HG03060 (cell line): ENCODE measurements around the gene SUMO4.
"Not testable (repeated sequence)": the region's sequence is repeated elsewhere in the genome, so short reads cannot be mapped to it uniquely, and the experiment has no call there.

Source experiments
- ATAC-seq: cut with Tn5 transposase; IDR thresholded peaks from one replicate; pipeline ENCODE4 v1.9.1; 2021; ENCODE audit warnings: low read depth, moderate number of reproducible peaks; ENCODE audit not compliant: unreplicated experiment

The SUMO4 gene

GRCh38 chr6:149429427-149430360 lies 29.6 kb downstream of the SUMO4 start:
- no peak for ATAC-seq

DNA sequence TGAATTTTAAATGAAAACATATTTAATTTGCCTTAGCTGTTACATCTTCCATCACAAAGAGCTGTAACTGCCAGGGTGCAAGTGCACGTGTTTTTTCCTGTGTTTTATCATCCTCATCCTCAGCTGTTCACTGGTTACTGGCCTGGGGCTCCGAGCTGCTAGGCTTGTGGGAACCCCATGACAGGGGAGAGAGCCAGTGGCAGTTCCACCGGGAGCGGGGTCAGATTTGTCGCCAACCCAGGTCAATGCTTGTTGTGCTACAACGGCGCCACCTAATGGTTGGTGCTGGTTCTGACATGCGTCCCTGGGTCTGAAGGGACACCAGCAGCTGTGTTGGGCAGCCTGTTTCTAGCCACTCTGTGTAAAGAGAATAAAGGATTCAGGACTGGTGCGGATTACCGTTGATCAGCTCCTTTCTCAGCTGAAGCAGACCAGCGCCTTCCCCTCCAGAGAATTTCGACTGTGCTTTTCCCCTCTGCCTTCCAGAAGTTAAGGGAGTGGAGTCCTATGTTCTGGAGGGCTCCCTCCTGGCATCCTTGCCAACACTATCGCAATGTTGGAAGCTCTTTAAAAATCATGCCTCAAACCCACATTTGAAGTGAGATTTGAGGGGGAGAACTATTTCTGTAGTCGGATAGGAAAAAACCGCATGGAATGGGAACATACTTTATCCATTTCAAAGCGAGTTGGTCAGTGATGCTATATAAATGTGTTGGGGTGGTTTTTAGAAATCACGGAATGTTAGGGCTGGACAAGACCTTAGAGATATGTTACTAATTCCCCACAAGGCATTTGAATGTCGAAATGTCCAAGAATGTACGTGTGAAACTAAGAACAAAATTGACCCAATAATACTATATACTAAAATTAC lies 32.1 kb downstream of the SUMO4 start:
- ATAC-seq = peak; percentile 57

- no peak for ATAC-seq
Measured at GRCh38 chr6:149433405-149433804, 33.3 kb downstream of the SUMO4 start.

- ATAC-seq = no peak
Measured at GRCh38 chr6:149433881-149434280, 33.8 kb downstream of the SUMO4 start.

- no peak for ATAC-seq
Measured at GRCh38 chr6:149435919-149436586, 36.0 kb downstream of the SUMO4 start.

GRCh38 chr6:149436647-149437046 lies 36.6 kb downstream of the SUMO4 start:
- ATAC-seq = no peak

GRCh38 chr6:149437212-149437611 lies 37.1 kb downstream of the SUMO4 start:
- ATAC-seq = no peak

GRCh38 chr6:149438855-149439254 lies 38.8 kb downstream of the SUMO4 start:
- ATAC-seq = no peak

GRCh38 chr6:149439626-149440025 lies 39.6 kb downstream of the SUMO4 start:
- no peak for ATAC-seq

- ATAC-seq = no peak
Measured at GRCh38 chr6:149440735-149441671, 40.9 kb downstream of the SUMO4 start.

DNA sequence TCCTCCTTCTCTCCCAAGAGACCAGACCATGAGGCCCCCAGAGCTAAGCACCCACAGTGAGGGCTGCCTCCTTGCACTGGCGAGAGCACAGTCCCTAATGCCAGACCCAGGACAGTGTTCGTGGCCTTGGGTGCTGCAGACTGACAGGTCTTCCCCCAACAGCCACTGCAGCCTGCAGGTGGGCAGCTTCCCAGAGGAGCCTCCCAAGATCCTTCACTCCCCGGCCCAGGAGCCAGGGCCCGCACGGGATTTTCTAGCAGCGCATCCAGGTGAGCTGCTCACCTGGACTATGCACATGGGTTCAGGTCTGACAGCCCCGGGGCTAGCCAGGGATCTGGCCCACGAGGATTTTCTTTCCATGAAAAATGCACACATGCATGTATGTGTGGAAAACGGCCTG lies 41.7 kb downstream of the SUMO4 start:
- no peak for ATAC-seq

DNA sequence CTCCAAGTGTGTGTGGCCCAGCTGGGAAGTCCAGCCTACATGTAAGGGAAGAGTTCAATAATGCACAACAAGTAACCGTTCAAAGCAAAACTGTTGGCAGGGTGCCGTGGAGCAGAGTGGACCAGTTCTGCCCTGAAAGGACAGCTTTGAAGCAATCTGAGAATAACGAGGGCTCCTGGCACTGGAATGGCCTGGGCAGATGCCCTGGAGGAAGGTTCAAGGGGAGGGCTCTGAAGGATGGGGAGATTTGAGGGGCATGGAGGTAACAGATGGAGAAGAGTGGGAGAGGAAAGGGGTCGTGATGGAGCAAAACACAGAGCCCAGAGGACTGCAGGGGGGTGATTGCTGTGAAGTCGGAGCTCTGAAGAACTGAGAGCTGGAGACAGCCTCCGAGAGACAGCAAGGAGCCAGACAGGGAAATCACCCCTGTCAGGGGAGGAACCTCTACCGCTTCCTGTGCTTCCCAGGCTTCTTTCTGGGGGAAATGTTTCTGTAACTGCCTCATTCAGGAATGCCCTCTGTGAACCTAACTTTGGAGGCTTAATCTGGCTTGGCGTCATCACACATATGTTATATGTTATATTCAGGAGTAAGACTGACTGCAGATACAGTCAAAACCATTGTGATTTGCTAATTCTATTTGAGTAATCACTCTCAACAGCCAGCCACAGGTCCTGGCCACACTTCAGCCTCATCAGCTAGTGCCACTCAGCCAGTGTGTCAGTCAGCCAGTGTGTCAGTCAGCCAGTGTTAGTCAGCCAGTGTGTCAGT lies 43.5 kb downstream of the SUMO4 start:
- ATAC-seq = no peak

DNA sequence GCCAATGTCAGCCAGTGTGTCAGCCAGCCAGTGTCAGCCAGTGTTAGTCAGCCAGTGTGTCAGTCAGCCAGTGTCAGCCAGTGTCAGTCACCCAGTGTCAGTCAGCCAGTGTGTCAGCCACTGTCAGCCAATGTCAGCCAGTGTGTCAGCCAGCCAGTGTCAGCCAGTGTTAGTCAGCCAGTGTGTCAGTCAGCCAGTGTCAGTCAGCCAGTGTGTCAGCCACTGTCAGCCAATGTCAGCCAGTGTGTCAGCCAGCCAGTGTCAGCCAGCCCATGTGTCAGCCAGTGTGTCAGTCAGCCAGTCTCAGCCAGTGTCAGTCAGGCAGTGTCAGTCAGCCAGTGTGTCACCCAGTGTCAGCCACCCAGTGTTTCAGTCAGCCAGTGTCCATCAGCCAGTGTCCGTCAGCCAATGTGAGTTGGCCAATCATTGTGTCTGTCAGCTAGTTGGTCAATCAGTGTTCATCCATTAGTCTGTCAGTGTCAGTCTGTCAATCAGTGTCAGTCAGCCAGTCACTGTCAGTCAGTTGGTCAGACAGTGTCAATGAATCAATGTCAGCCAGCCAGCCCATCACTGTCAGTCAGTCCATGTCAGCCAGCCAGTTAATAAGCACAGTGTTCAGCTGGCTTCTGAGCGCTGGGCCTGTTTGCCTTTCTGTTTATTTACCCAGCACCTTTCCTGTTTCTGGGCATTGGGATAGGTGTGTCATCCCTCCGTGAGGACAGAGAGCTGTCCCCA lies 44.5 kb downstream of the SUMO4 start:
- ATAC-seq = not testable (repeated sequence)

DNA sequence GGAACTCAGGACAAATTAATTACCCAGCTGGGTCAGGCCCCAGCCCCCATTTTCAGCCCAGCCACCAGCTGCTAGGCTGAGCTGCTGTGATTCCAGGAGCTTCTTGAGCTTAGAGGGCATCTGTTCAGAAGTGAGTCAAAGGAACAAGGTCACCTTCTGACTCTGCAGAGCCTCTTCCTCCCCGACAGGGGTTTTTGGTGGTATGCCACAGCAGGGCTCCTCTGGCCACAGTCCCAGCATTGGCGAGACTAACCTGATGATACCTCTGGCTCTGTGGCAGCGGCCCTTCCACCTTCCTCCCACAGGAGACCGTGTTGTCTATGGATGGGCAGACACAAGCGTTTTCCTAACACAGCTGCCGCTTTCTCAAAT lies 45.0 kb downstream of the SUMO4 start:
- ATAC-seq = no peak

GRCh38 chr6:149445573-149445972 lies 45.5 kb downstream of the SUMO4 start:
- ATAC-seq = no peak

- no peak for ATAC-seq
Measured at GRCh38 chr6:149446791-149447376, 46.8 kb downstream of the SUMO4 start.

DNA sequence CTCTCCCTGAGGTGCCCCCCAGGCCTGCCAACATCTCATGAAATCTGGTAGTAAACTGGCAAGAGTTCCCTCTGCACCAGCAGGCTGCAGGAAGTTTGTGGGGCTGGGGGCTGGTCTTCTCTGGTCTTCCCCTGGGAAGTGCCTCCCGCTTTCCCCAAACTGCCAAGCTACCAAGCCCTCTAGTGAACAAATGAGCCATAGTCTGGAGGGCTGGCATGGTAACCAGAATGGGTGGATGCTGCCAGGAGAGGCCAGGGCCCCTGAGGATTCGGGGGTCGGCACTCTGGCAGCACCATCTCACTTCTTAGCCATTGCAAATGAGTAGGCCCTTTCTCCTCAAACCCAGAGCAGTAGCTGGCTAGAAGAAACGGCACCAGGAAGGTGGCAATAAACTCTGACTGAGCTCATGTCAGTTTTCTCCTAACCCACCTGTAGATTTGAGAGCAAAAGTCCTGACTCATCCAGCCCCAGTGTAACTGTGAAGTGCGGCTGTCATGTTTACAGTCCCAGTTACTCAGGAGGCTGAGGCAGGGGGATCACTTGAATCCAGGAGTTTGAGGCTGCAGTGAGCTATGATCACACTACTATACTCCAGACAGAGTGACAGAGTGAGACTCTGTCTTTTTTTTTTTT lies 48.9 kb downstream of the SUMO4 start:
- ATAC-seq = no peak
